ENCODE measurements around the gene MRPS25.

GRCh38 chr3:15060029-15060428 is 5.1 kb downstream of the MRPS25 start:
- TF ChIP-seq GLIS3 (CRISPR knock-in tag; IDR thresholded peaks at IDR 0.05) = no peak
- TF ChIP-seq TCF4 (CRISPR knock-in tag; IDR thresholded peaks at IDR 0.05; ENCODE audit: borderline replicate concordance) = no peak
- no peak for TF ChIP-seq ZNF70 (CRISPR knock-in tag; IDR thresholded peaks at IDR 0.05)

All from SK-N-SH treated with all-trans-retinoic acid at 6 μM for 48 hours (cell line).